MM.1S (cell line): ENCODE data around the gene MANSC1.

Experiments used
- EZH2 ChIP-seq: fragments of 300-600 bp; sonication (generic); optimal IDR thresholded peaks from 2 replicates; pipeline ENCODE3; 2017; ENCODE audit warnings: low read depth, mild to moderate bottlenecking, antibody characterized with exemption, low read length, mixed read lengths
- TF ChIP-seq, protein P1 (sequence below): fragments of 300-600 bp; sonication (generic); IDR thresholded peaks from 2 replicates; pipeline ENCODE4 v1.5.1; 2016; ENCODE audit warnings: antibody characterized with exemption, low read length, mixed read lengths

DNA sequence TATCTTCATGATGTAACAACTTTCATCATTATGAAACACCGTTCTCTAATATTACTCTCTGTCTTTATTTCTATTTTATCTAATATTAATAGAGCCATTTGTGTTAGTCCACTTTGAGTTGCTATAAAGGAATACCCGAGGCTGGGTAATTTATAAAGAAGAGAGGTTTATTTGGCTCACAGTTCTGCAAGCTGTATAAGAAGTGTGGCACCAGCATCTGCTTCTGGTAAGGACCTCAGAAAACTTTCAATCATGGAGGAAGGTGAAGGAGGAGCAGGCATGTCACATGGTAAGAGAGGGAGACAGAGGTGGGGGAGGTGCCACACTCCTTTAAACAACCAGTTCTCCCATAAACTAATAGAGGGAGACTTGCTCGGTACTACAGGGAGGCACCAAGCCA is 31.9 kb upstream of the MANSC1 start:
- TF ChIP-seq, protein P1, sequence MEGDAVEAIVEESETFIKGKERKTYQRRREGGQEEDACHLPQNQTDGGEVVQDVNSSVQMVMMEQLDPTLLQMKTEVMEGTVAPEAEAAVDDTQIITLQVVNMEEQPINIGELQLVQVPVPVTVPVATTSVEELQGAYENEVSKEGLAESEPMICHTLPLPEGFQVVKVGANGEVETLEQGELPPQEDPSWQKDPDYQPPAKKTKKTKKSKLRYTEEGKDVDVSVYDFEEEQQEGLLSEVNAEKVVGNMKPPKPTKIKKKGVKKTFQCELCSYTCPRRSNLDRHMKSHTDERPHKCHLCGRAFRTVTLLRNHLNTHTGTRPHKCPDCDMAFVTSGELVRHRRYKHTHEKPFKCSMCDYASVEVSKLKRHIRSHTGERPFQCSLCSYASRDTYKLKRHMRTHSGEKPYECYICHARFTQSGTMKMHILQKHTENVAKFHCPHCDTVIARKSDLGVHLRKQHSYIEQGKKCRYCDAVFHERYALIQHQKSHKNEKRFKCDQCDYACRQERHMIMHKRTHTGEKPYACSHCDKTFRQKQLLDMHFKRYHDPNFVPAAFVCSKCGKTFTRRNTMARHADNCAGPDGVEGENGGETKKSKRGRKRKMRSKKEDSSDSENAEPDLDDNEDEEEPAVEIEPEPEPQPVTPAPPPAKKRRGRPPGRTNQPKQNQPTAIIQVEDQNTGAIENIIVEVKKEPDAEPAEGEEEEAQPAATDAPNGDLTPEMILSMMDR, result no peak
- no peak for TF ChIP-seq EZH2
